ENCODE data around the gene PHF13. TPM values are rescaled to one million over a fixed set of nuclear protein-coding genes. Genes with fewer than 3 reads are reported as not detected.
A peak's percentile ranks its signal among the peaks of the same experiment; 100 is the strongest.

PHF13 gene
- total and polyA plus RNA-seq, 9 of the 15 experiments (the other 6 are each of a cell fraction or from before 2014, with no cell fraction given): 1.8 to 36.1 (median 11.7) TPM

DNA sequence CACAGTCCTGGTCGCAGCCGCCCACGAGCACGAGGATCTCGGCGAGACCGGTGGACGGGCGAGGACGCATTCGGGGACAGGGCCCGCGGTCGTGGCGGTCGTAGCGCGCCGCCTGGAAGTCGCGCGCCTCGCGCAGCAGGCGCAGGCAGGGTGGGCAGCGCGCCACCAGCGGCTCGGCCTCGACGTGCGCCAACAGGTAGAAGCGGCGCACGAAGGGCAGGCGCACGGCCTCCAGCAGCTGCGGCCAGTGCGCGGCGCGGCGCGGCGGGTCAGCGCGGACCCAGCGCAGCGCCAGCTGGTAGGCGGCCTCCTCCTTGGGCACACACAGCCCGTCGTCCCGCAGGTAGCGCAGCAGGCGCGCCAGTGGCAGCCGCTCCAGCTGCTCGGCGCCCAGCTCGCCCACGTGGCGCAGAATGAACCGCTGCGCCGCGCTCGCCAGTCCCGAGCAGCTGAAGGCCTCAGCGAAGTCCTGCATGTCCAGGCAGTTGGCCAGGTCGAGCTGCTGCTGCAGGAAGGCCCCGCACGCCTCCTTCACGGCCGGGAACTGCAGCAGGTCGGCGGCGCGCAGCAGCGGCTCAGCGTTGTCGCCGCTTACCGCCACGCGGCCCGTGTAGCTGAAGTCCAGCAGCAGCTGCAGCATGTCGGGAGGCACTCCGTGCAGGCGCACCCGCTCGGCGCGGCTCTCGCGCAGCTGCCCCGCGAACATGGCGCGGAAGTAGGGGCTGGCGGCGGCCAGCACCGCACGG, 11.4 kb upstream of the PHF13 start (continued):
- TF ChIP-seq, protein P1, sequence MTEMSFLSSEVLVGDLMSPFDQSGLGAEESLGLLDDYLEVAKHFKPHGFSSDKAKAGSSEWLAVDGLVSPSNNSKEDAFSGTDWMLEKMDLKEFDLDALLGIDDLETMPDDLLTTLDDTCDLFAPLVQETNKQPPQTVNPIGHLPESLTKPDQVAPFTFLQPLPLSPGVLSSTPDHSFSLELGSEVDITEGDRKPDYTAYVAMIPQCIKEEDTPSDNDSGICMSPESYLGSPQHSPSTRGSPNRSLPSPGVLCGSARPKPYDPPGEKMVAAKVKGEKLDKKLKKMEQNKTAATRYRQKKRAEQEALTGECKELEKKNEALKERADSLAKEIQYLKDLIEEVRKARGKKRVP (CRISPR knock-in tag; IDR thresholded peaks at IDR 0.05): no peak
- TF ChIP-seq CTBP1 (IDR thresholded peaks at IDR 0.05; ENCODE audit: borderline replicate concordance): peak; percentile 87
- TF ChIP-seq, protein P2, sequence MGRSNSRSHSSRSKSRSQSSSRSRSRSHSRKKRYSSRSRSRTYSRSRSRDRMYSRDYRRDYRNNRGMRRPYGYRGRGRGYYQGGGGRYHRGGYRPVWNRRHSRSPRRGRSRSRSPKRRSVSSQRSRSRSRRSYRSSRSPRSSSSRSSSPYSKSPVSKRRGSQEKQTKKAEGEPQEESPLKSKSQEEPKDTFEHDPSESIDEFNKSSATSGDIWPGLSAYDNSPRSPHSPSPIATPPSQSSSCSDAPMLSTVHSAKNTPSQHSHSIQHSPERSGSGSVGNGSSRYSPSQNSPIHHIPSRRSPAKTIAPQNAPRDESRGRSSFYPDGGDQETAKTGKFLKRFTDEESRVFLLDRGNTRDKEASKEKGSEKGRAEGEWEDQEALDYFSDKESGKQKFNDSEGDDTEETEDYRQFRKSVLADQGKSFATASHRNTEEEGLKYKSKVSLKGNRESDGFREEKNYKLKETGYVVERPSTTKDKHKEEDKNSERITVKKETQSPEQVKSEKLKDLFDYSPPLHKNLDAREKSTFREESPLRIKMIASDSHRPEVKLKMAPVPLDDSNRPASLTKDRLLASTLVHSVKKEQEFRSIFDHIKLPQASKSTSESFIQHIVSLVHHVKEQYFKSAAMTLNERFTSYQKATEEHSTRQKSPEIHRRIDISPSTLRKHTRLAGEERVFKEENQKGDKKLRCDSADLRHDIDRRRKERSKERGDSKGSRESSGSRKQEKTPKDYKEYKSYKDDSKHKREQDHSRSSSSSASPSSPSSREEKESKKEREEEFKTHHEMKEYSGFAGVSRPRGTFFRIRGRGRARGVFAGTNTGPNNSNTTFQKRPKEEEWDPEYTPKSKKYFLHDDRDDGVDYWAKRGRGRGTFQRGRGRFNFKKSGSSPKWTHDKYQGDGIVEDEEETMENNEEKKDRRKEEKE (IDR thresholded peaks at IDR 0.05; ENCODE audit: borderline replicate concordance in 1 of 2, control insufficient read depth in 1 of 2, low read depth in 2 of 2, low read length in 1 of 2): no peak
- TF ChIP-seq ZNF586 (CRISPR knock-in tag; conservative IDR thresholded peaks at IDR 0.05): no peak
- no peak for TF ChIP-seq MTF1 (CRISPR knock-in tag; IDR thresholded peaks at IDR 0.05; ENCODE audit: borderline replicate concordance)
- TF ChIP-seq, protein P3, sequence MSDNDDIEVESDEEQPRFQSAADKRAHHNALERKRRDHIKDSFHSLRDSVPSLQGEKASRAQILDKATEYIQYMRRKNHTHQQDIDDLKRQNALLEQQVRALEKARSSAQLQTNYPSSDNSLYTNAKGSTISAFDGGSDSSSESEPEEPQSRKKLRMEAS (CRISPR knock-in tag; IDR thresholded peaks at IDR 0.05): peak; percentile 86
- TF ChIP-seq KDM4B (IDR thresholded peaks at IDR 0.05; ENCODE audit: borderline replicate concordance in 2 of 2, low read depth in 1 of 2): no peak
- no peak for TF ChIP-seq ZNF408 (CRISPR knock-in tag; IDR thresholded peaks at IDR 0.05; ENCODE audit: low read depth)
- TF ChIP-seq ETV6 (IDR thresholded peaks at IDR 0.05; ENCODE audit: borderline replicate concordance in 1 of 2, low read depth in 2 of 2, low read length in 1 of 2): no peak
- TF ChIP-seq ETV6 (CRISPR knock-in tag; IDR thresholded peaks at IDR 0.05; ENCODE audit: borderline replicate concordance): 0 out of 2 replicates have a peak, but pooled peaks have one; percentile 74
- no peak for TF ChIP-seq ZNF324 (CRISPR knock-in tag; IDR thresholded peaks at IDR 0.05)
- TF ChIP-seq, protein P4, sequence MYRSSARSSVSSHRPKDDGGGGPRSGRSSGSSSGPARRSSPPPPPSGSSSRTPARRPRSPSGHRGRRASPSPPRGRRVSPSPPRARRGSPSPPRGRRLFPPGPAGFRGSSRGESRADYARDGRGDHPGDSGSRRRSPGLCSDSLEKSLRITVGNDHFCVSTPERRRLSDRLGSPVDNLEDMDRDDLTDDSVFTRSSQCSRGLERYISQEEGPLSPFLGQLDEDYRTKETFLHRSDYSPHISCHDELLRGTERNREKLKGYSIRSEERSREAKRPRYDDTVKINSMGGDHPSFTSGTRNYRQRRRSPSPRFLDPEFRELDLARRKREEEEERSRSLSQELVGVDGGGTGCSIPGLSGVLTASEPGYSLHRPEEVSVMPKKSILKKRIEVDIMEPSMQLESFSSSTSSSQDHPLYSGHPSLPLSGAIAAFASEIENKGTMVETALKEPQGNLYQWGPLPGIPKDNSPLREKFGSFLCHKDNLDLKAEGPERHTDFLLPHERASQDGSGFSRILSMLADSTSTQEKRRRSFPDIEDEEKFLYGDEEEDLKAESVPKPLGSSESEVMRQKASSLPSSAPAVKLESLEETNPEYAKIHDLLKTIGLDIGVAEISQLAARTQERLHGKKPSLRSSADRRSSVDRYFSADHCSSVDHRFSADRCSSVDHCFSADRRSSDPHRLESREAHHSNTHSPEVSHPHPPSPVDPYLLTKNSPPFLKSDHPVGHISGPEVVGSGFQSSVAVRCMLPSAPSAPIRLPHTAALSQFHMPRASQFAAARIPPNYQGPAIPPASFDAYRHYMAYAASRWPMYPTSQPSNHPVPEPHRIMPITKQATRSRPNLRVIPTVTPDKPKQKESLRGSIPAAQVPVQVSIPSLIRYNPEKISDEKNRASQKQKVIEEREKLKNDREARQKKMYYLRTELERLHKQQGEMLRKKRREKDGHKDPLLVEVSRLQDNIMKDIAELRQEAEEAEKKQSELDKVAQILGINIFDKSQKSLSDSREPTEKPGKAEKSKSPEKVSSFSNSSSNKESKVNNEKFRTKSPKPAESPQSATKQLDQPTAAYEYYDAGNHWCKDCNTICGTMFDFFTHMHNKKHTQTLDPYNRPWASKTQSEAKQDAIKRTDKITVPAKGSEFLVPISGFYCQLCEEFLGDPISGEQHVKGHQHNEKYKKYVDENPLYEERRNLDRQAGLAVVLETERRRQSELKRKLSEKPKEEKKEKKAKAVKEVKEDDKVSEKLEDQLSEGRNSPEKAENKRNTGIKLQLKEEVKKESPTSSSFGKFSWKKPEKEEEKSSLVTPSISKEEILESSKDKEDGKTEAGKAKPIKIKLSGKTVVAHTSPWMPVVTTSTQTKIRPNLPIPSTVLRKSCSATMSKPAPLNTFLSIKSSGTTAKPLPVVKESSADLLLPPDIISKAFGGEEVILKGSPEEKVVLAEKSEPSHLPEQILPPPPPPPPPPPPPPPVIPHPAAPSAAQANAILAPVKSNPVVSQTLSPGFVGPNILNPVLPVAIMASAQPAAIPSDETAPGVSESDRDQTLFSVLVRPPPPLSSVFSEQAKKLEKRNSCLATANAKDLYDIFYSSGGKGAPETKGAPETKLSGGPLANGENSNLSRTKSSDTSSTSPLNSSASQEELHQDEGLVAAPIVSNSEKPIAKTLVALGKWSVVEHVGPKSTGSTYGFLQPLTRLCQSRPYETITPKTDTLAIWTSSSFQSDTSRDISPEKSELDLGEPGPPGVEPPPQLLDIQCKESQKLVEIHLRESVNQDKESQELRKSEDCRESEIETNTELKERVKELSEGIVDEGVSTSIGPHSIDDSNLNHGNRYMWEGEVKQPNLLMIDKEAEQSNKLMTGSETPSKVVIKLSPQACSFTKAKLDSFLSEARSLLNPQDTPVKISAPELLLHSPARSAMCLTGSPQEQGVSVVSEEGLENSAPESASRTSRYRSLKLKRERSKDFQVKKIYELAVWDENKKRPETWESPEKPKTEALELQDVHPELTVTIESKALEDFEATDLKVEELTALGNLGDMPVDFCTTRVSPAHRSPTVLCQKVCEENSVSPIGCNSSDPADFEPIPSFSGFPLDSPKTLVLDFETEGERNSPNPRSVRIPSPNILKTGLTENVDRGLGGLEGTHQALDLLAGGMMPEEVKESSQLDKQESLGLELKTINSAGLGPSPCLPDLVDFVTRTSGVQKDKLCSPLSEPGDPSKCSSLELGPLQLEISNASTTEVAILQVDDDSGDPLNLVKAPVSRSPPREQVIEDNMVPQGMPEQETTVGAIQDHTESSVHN (IDR thresholded peaks at IDR 0.05; ENCODE audit: borderline replicate concordance in 1 of 2, low read depth in 1 of 2): no peak

All from K562 (cell line).